Smooth muscle cell (in vitro differentiated cells): Measurements from ENCODE around the gene TDRD10. TPM values are rescaled to one million over a fixed set of nuclear protein-coding genes. Genes with fewer than 3 reads are reported as not detected.

Experiments used
- DNase-seq: peaks from one replicate; lab custom pipeline; 2025; ENCODE audit not compliant: unreplicated experiment; lab: John Stamatoyannopoulos, UW
- H2AFZ ChIP-seq: fragments of 200-600 bp; sonication (generic); 2 replicates; pipeline ENCODE4 v1.6.0; 2016; ENCODE audit warnings: antibody characterized with exemption, low read depth, mild to moderate bottlenecking
- H3F3A ChIP-seq: fragments of 200-600 bp; sonication (generic); 2 replicates; pipeline ENCODE4 v1.6.0; 2017; ENCODE audit warnings: antibody characterized with exemption, low read depth
- H3K27ac ChIP-seq: fragments of 200-600 bp; sonication (generic); 2 replicates; pipeline ENCODE4 v1.5.1; 2016; ENCODE audit warnings: low read depth, mild to moderate bottlenecking
- H3K27me3 ChIP-seq: fragments of 200-600 bp; sonication (generic); 2 replicates; pipeline ENCODE4 v1.6.1; 2016; ENCODE audit warnings: low read depth, mild to moderate bottlenecking
- H3K36me3 ChIP-seq: fragments of 200-600 bp; sonication (generic); 2 replicates; pipeline ENCODE4 v1.5.1; 2016; ENCODE audit warnings: low read depth
- H3K4me1 ChIP-seq: fragments of 200-600 bp; sonication (generic); 2 replicates; pipeline ENCODE4 v1.5.1; 2016; ENCODE audit warnings: low read depth
- H3K4me2 ChIP-seq: fragments of 200-600 bp; sonication (generic); 2 replicates; pipeline ENCODE4 v1.6.0; 2016; ENCODE audit warnings: mild to moderate bottlenecking
- H3K4me3 ChIP-seq: fragments of 200-600 bp; sonication (generic); 2 replicates; pipeline ENCODE4 v1.5.1; 2016; ENCODE audit warnings: mild to moderate bottlenecking
- H3K79me2 ChIP-seq: fragments of 200-600 bp; sonication (generic); 2 replicates; pipeline ENCODE4 v1.6.0; 2016; ENCODE audit warnings: low read depth, mild to moderate bottlenecking
- H3K9ac ChIP-seq: fragments of 200-600 bp; sonication (generic); 2 replicates; pipeline ENCODE4 v1.6.0; 2016; ENCODE audit warnings: low read depth
- H3K9me3 ChIP-seq: fragments of 200-600 bp; sonication (generic); replicated peaks from 2 replicates; pipeline ENCODE4 v1.5.1; 2016; ENCODE audit warnings: low read depth
- H4K20me1 ChIP-seq: fragments of 200-600 bp; sonication (generic); 2 replicates; pipeline ENCODE4 v1.6.0; 2016; ENCODE audit warnings: low read depth
- CTCF ChIP-seq: fragments of 200-600 bp; sonication (generic); IDR thresholded peaks from 2 replicates; pipeline ENCODE4 v1.5.1; 2017; ENCODE audit warnings: borderline replicate concordance, mild to moderate bottlenecking, antibody characterized with exemption; ENCODE audit not compliant: insufficient read depth, poor library complexity, severe bottlenecking
- WGBS: methylation state at CpG from one replicate; pipeline ENCODE4 v1.1.7; 2016; ENCODE audit warnings: low lambda C conversion rate; 5-methylcytosine and 5-hydroxymethylcytosine counted together
- polyA plus RNA-seq: library from polyadenylated mRNA; unstranded; fragments of >200 nt; fragmentation: Nextera tagmentation; extraction: Ambion mirVana; gene quantifications from 2 replicates; pipeline ENCODE4 v1.2.1, GENCODE V29; 2016
- total RNA-seq: library from RNA; depleted of rRNA; stranded (reverse); fragments of >200 nt; gene quantifications from 2 replicates; pipeline ENCODE4 v1.2.3, GENCODE V29; 2014

The TDRD10 gene
- total and polyA plus RNA-seq, 2 experiments from 2014 or later = 0.11 to 0.13 TPM

- Histone ChIP-seq H3K27me3 (peaks cover 3% of the 10 kb centered on the region), H3K4me3 (no peak overlapping the region), H3K36me3 (no peaks in the 10 kb centered on the region), H3K27ac (no peak overlapping the region), H3K9me3 (no peaks in the 10 kb centered on the region), H3K4me1 (peaks cover 10% of the 10 kb centered on the region), H3K9ac (no peak overlapping the region), H3F3A (peaks cover 6% of the 10 kb centered on the region), H3K4me2 (no peak overlapping the region), H2AFZ (no peak overlapping the region), H4K20me1 (no peaks in the 10 kb centered on the region), H3K79me2 (no peaks in the 10 kb centered on the region)
- no peak for TF ChIP-seq CTCF
- WGBS = 37% methylated on average over 8 of the region's 8 CpGs
- DNase-seq = no peak
Observed at GRCh38 chr1:154493276-154493675, 8.7 kb upstream of the TDRD10 start.

- no peaks in the 10 kb centered on the region for H3K36me3 ChIP-seq
- H3K9me3 ChIP-seq = no peaks in the 10 kb centered on the region
- H3K79me2 ChIP-seq = no peaks in the 10 kb centered on the region
- no peak overlapping the region for H2AFZ ChIP-seq
- WGBS = 93% methylated on average over 8 of the region's 8 CpGs
- no peak for DNase-seq
- H3K27me3 ChIP-seq = peaks cover 22% of the 10 kb centered on the region
- peaks cover 10% of the 10 kb centered on the region for H3K4me1 ChIP-seq
- no peak overlapping the region for H3K9ac ChIP-seq
- H3K4me3 ChIP-seq = no peak overlapping the region
- H3K4me2 ChIP-seq = no peak overlapping the region
- TF ChIP-seq CTCF = no peak
- H3K27ac ChIP-seq = no peak overlapping the region
- no peaks in the 10 kb centered on the region for H4K20me1 ChIP-seq
- peaks cover 6% of the 10 kb centered on the region for H3F3A ChIP-seq
Observed at GRCh38 chr1:154495496-154496273, 6.3 kb upstream of the TDRD10 start.

- H4K20me1 ChIP-seq = no peaks in the 10 kb centered on the region
- no peak for TF ChIP-seq CTCF
- peaks cover 12% of the 10 kb centered on the region for H3K4me1 ChIP-seq
- no peak overlapping the region for H2AFZ ChIP-seq
- no peaks in the 10 kb centered on the region for H3K36me3 ChIP-seq
- 59% methylated on average over 5 of the region's 5 CpGs for WGBS
- H3F3A ChIP-seq = peaks cover 6% of the 10 kb centered on the region
- H3K9ac ChIP-seq = no peak overlapping the region
- H3K4me2 ChIP-seq = no peak overlapping the region
- no peak overlapping the region for H3K27ac ChIP-seq
- H3K79me2 ChIP-seq = no peaks in the 10 kb centered on the region
- DNase-seq = no peak
- H3K27me3 ChIP-seq = peaks cover 29% of the 10 kb centered on the region
- H3K9me3 ChIP-seq = no peaks in the 10 kb centered on the region
- H3K4me3 ChIP-seq = no peak overlapping the region
Observed at GRCh38 chr1:154496383-154496782, 5.6 kb upstream of the TDRD10 start.
